GM12801 (cell line): ENCODE measurements around the gene UPK3A.

Experiments
- CTCF ChIP-seq: IDR thresholded peaks from one replicate; pipeline ENCODE4 v1.5.1; 2011; ENCODE audit warnings: control low read depth; ENCODE audit not compliant: insufficient read length; ENCODE audit errors: extremely low read depth

The UPK3A gene

DNA sequence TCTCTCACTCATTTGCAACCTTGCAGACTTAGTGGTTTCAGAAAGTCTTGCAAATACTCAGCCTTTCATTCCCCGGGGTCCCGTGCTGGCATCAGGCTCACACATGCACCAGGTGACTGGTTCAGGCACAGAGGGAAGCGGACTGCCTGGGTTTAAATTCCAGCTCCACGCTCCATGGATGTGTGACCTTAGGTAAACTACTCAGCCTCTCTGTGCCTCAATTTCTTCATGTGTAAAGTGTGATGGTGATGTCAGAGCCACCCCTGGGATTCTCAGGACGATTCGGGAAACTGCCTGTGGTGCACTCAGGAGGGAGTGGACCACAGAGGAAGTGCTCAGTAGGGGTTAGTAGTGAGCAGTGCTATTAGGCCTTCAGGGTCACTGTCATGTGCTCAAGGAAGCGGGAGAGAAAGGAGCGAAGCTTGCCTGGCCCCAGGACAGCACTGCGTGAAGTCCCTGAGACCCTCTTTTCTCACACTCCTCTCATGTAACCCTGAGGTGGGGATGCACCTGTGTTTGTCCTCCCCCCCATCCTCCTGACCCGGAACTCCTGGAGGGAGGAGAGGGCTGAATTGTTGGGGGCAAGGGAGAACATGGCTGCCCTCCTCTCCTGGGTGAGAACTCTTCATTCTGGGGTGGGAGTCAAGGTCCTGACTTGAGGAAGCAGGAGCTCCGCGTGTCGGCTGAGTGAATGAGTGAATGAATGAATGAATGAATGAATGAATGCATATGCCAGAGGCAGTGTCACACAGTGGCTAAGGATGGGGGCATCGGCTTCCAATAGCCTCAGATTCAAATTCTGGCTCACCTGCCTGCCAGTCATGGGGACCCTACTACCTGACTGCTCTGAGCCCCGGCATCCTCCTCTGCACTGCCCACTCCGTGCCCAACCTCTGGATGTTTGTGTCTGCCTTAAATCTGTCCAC lies 14.4 kb upstream of the UPK3A start:
- TF ChIP-seq CTCF = no peak

- no peak for TF ChIP-seq CTCF
Observed at GRCh38 chr22:45271667-45272201, 13.0 kb upstream of the UPK3A start.

DNA sequence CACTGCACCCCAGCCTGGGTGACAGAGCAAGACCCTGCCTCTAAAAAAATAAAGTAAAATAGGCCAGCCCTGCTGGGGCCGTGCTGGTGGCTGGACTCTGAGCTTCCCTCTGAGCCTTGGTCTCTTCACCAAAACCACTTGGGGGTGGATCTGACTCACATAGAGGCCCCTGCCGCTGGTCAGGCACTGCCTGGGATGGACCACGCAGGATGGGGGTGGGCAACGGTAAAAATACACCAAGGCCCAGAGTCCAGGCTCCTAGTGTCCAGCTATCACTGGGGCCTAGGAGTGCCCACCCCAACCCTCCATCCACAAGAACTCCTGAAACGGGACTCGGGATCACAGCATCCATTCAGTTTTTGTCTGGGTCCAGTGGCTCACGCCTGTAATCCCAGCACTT lies 12.3 kb upstream of the UPK3A start:
- TF ChIP-seq CTCF = no peak

DNA sequence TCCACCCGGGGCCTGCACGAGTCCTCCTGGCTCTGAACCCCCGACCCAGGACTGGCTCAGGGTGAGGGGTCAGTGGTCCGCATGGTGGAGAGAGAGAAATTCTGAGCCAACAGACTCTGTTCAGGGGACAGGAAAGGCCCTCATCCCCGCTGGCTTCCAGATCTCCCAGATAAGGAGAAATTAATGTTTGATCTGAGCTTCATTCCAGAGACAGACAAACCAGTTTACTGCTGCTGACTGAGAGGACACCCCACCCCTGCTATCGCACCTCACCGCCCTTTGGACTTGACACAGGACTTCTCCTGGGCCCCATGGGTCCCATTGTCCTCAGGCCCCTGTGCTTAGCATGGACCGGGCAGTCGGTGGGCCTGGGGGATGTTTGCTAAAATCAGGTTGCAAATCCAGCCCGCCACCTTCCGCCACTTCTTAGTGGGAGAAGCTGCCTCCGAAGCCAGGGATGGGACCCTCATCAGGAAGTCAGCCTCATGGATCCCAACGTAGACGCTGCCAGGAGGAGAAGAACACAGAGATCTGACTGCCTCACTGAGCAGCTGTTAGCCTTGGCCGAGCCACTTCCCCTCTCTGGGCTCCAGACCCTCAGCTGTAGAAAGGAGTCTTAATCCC lies 11.2 kb upstream of the UPK3A start:
- no peak for TF ChIP-seq CTCF

DNA sequence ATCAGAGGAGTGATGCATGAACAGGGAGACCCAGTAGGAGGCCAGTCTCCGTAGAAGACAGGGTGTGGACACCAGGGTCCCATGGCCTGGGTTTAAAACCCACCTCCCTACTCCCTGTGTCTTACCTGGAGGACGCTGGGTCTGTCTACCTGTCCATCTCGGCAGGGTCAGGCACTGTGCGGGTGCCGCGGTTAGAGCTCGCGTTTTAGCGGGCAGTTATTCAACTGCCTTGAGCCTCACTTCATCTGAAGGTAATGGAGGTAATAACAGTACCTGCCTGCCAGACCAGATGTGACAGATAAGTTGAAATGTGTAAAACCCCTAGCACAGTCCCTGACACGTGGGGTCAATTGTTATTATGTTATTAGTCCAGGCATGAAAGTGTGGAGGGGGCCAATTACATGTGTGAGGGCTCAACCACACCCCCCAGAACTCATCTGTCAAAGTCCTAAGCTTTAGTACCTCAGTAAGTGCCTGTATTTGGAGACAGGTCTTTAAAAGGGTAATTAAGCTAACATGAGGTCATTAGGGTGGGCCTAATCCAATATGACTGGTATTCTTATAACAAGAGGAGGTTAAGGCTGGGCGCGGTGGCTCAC lies 8.1 kb upstream of the UPK3A start:
- no peak for TF ChIP-seq CTCF

DNA sequence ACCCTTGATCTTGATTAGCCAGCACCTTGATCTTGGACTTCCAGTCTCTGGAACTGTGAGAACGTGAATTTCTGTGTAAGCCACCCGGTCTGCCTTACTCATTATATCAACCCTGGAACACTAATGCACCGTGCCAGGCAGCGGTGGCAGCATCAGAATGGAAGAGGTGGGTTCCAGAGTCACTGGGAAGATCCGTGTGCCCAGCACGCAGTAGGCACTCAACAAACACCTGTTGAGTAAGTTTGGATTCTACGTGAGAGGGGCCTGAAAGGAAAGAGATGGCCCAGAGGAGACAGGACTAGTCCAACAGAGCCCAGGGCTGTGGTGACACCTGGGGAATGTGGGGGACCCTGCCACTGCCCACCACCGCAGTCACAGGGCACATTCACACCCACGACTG lies 6.6 kb upstream of the UPK3A start:
- no peak for TF ChIP-seq CTCF

- no peak for TF ChIP-seq CTCF
Observed at GRCh38 chr22:45280587-45280980, 4.2 kb upstream of the UPK3A start.
